DND-41 (cell line): ENCODE results near the gene NCMAP.

ENCODE experiments used
- ATAC-seq: fragments of 200-7000 bp; cut with Tn5 transposase; 3 replicates; pipeline ENCODE4 v1.9.1; 2021; ENCODE audit warnings: low read depth; ENCODE audit not compliant: insufficient read depth
- DNase-seq: peaks from one replicate; pipeline ENCODE4 v3.0.0-alpha.2; 2020
- H2AFZ ChIP-seq: 2 replicates; pipeline ENCODE4 v1.6.0; 2012; ENCODE audit warnings: low read depth, low read length
- H3K27ac ChIP-seq: 2 replicates; pipeline ENCODE4 v1.5.1; 2012; ENCODE audit warnings: low read length, inconsistent platforms
- H3K27me3 ChIP-seq: fragments of 200-600 bp; sonication (generic); 2 replicates; pipeline ENCODE4 v1.6.0; 2012; ENCODE audit warnings: low read length, mild to moderate bottlenecking, inconsistent platforms; ENCODE audit not compliant: insufficient read depth, poor library complexity
- H3K36me3 ChIP-seq: 2 replicates; pipeline ENCODE4 v1.5.1; 2012; ENCODE audit warnings: low read length, inconsistent platforms; ENCODE audit not compliant: insufficient read depth
- H3K4me1 ChIP-seq: 2 replicates; pipeline ENCODE4 v1.5.1; 2012; ENCODE audit warnings: mild to moderate bottlenecking, low read length; ENCODE audit not compliant: insufficient read depth
- H3K4me2 ChIP-seq: 2 replicates; pipeline ENCODE4 v1.6.0; 2012; ENCODE audit warnings: mild to moderate bottlenecking, moderate library complexity, low read length, inconsistent platforms; ENCODE audit not compliant: insufficient read depth
- H3K4me3 ChIP-seq, 2 experiments: fragments of 200-600 bp in 1 of 2; shearing (Covaris generic) in 1 of 2; 2 replicates each; pipeline ENCODE4 v1.5.1; 2012 to 2016; ENCODE audit warnings: inconsistent platforms in 2 of 2, low read length in 2 of 2, mild to moderate bottlenecking in 2 of 2, low read depth in 1 of 2, moderate library complexity in 1 of 2
- H3K79me2 ChIP-seq: 2 replicates; pipeline ENCODE4 v1.6.0; 2012; ENCODE audit warnings: low read length, inconsistent platforms; ENCODE audit not compliant: insufficient read depth
- H3K9ac ChIP-seq: 2 replicates; pipeline ENCODE4 v1.6.0; 2012; ENCODE audit warnings: low read depth, mild to moderate bottlenecking, inconsistent platforms, low read length, moderate library complexity
- H3K9me3 ChIP-seq: 2 replicates; pipeline ENCODE4 v1.5.1; 2012; ENCODE audit warnings: low read length, moderate library complexity, mild to moderate bottlenecking, inconsistent platforms; ENCODE audit not compliant: insufficient read depth, severe bottlenecking
- H4K20me1 ChIP-seq: 2 replicates; pipeline ENCODE4 v1.6.0; 2012; ENCODE audit warnings: low read length; ENCODE audit not compliant: insufficient read depth
- EZH2 ChIP-seq: IDR thresholded peaks from 3 replicates; pipeline ENCODE4 v1.6.1; 2012; ENCODE audit warnings: borderline replicate concordance, low read depth, mild to moderate bottlenecking, moderate library complexity, low read length, inconsistent platforms; ENCODE audit not compliant: severe bottlenecking
- TF ChIP-seq, protein P1 (sequence below): IDR thresholded peaks from 2 replicates; pipeline ENCODE4 v1.5.1; 2012; ENCODE audit warnings: borderline replicate concordance, low read length, moderate library complexity, mild to moderate bottlenecking; ENCODE audit not compliant: poor library complexity, severe bottlenecking; ENCODE audit errors: extremely low read depth

Gene NCMAP

DNA sequence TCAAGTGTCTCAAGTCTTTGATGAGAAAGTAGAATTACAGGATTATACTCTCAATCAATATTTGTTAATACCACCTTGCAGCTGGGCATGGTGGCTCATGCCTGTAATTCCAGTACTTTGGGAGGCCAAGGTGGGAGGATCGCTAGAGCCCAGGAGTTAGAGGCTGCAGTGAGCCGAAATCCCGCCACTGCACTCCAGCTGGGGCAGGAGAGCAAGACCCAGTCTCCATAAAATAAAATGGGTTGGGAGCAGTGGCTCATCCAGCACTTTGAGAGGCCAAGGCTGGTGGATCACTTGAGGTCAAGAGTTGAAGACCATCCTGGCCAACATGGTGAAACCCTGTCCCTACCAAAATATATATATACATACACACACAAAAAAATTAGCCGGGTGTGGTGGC, 1.2 kb upstream of the NCMAP start:
- Histone ChIP-seq H3K27ac (no peak overlapping the region), H2AFZ (no peak overlapping the region), H4K20me1 (no peaks in the 10 kb centered on the region), H3K36me3 (no peaks in the 10 kb centered on the region), H3K27me3 (peaks cover 17% of the 10 kb centered on the region), H3K4me1 (no peaks in the 10 kb centered on the region), H3K79me2 (no peaks in the 10 kb centered on the region), H3K4me2 (no peak overlapping the region), H3K9me3 (no peaks in the 10 kb centered on the region), H3K9ac (no peak overlapping the region), H3K4me3 (no peak overlapping the region)
- no peak for ATAC-seq
- no peak for DNase-seq
- TF ChIP-seq, protein P1, sequence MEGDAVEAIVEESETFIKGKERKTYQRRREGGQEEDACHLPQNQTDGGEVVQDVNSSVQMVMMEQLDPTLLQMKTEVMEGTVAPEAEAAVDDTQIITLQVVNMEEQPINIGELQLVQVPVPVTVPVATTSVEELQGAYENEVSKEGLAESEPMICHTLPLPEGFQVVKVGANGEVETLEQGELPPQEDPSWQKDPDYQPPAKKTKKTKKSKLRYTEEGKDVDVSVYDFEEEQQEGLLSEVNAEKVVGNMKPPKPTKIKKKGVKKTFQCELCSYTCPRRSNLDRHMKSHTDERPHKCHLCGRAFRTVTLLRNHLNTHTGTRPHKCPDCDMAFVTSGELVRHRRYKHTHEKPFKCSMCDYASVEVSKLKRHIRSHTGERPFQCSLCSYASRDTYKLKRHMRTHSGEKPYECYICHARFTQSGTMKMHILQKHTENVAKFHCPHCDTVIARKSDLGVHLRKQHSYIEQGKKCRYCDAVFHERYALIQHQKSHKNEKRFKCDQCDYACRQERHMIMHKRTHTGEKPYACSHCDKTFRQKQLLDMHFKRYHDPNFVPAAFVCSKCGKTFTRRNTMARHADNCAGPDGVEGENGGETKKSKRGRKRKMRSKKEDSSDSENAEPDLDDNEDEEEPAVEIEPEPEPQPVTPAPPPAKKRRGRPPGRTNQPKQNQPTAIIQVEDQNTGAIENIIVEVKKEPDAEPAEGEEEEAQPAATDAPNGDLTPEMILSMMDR: no peak

DNA sequence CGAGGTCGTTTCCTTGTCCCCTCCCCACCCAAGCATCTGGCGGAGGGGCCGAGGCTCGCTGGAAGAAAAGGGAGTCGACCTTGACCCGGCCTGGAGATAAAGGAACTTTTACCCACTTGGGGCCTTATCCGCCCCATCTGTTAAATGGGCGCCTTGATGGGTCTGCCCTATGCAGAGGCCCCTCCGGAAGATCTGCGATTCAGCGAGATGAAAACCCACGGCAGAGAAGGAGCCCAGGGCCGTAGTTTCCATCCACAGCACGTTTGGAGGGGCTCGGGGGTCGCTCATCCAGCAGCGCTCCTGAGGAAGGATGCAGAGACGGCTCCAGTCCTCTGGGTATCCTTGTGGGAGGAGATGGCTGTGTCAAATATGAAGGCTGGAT, 518 bp downstream of the NCMAP start:
- no peak for DNase-seq
- Histone ChIP-seq H3K4me3 (no peak overlapping the region), H3K4me2 (no peak overlapping the region)

DNA sequence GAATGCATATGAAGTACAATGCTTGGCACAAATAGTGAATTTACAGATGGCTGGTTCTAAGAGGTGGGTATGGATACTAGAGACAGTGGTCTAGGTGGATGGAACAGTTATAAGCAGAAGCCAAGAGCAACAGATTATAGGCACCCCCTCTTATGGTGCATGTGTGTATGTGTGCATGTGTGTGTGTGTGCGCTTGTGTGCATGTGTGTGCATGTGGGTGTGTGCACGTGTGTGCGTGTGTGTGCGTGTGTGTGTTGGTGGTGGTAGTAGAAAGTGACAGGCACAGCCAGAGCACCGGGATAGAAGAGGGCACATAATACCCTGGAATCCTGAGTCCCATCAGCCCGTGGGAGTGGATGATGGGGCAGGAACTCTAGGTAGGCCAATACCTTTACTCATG, 1.3 kb downstream of the NCMAP start:
- Histone ChIP-seq H3K4me2 (no peak overlapping the region), H2AFZ (no peak overlapping the region), H3K9ac (no peak overlapping the region)

More for the DNA sequence above, 518 bp downstream of the NCMAP start:
- Histone ChIP-seq H2AFZ (no peak overlapping the region), H3K79me2 (no peaks in the 10 kb centered on the region), H3K27me3 (peaks cover 13% of the 10 kb centered on the region), H3K9ac (no peak overlapping the region), H4K20me1 (no peaks in the 10 kb centered on the region), H3K27ac (no peak overlapping the region), H3K36me3 (no peaks in the 10 kb centered on the region), H3K9me3 (no peaks in the 10 kb centered on the region), H3K4me1 (no peaks in the 10 kb centered on the region)
- TF ChIP-seq, protein P1: no peak
- TF ChIP-seq EZH2: no peak
- ATAC-seq: no peak

More for the DNA sequence above, 1.3 kb downstream of the NCMAP start:
- Histone ChIP-seq H3K79me2 (no peaks in the 10 kb centered on the region), H3K4me1 (no peaks in the 10 kb centered on the region), H3K27ac (no peak overlapping the region), H3K36me3 (no peaks in the 10 kb centered on the region), H3K4me3 (no peak overlapping the region), H3K27me3 (peaks cover 11% of the 10 kb centered on the region), H3K9me3 (no peaks in the 10 kb centered on the region), H4K20me1 (no peaks in the 10 kb centered on the region)
- TF ChIP-seq, protein P1: no peak
- no peak for TF ChIP-seq EZH2
- no peak for DNase-seq
- no peak for ATAC-seq
